ENCODE measurements around the gene ATOSA.

The ATOSA gene

DNA sequence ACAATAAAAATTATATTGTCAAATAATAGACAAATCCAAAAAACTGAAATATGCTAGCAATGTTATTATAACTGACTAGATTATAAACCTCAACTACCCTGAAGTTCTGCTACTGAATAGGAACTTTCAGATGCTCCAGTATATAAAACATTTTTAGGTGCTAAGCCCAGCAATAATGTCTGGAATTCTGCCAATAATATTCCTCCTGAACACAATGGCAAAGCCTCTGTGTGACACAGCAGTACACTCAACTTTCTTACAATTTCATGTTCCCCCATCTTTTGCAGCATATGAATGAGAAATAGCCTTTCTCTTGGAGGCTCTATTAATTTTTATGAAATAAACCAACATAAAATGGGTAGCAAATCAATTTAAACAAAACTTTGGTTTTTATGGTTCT lies 29.5 kb downstream of the ATOSA start:
- Histone ChIP-seq H3K9me3 (ENCODE audit: insufficient read depth, low read depth, low read length) (no peaks in the 10 kb centered on the region), H3K27me3 (ENCODE audit: insufficient read depth, low read length) (no peaks in the 10 kb centered on the region), H3K4me3 (ENCODE audit: low read length) (no peak overlapping the region), H3K27ac (ENCODE audit: low read length) (no peak overlapping the region), H3K9ac (ENCODE audit: low read depth, low read length) (no peak overlapping the region), H3K36me3 (ENCODE audit: insufficient read depth, low read depth, low read length) (no peaks in the 10 kb centered on the region), H3K4me1 (ENCODE audit: insufficient read depth, low read length) (peaks cover 8% of the 10 kb centered on the region; the same call in 1 of the 2 replicates)

DNA sequence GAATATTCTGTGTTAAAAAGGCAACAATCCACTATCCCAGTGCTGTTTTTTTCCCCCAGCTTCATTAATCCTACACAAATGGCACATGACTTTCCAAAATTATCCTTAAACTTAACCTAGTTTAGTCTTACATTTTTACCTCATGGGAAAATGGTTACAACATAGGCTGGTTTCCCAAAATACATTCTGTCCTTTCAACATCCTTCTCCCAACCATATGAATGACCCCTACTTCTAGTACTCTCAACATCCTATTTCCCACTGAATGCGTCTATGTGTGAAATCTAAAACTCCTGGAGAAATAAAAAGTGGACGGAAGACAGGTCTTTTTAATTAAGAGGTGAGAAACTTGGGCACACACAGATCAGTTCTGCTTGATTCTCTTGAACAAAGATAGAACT lies 33.3 kb downstream of the ATOSA start:
- H3K27me3 ChIP-seq (ENCODE audit: insufficient read depth, low read length) = no peaks in the 10 kb centered on the region
- no peaks in the 10 kb centered on the region for H3K9me3 ChIP-seq (ENCODE audit: insufficient read depth, low read depth, low read length)
- no peaks in the 10 kb centered on the region; the same call in 1 of the 2 replicates for H3K4me1 ChIP-seq (ENCODE audit: insufficient read depth, low read length)
- H3K4me3 ChIP-seq (ENCODE audit: low read length) = no peak overlapping the region
- H3K9ac ChIP-seq (ENCODE audit: low read depth, low read length) = no peak overlapping the region
- H3K27ac ChIP-seq (ENCODE audit: low read length) = no peak overlapping the region
- no peaks in the 10 kb centered on the region for H3K36me3 ChIP-seq (ENCODE audit: insufficient read depth, low read depth, low read length)

DNA sequence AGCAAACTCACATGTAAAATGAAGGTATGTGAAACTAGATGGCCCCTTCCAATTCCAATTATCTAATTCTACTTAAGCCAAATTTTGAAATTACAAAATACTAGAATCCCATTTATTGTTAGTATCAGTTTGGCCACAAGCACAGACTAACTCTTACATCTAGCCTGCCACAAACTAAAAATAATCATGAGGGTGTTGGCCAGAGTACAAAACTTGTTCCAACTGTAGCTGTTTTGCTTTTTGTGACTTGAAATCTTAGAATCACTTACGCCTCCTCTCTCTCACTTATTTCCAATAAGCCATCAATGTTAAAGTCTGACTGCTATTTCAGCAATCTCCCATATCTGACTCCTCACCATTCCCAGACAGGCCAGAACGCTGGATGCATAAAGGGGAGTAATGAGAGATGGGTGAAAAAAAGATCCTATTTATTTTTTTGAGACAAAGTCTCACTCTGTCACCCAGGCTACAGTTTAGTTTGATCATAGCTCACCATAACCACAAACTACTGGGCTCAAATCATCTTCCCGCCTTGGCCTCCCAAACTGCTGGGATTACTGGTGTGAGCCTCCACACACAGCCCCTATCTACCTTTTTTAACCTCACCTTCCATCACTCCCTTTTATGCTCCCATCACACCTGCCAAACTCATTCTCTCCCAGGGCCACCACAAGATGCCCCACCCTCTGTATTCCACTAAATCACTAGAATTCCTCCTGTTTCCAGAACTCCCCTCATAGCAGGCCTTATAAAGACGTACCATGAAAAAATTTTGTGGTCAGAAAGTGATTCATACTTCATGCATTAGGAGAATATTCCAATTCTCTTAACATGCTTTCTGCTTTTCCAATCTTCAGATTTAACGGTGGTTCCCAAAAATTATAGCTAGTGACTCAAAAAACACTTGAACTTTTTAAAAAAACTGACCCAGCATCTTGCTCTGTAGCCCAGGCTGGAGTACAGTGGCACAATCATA lies 36.5 kb downstream of the ATOSA start:
- H3K4me3 ChIP-seq (ENCODE audit: low read length) = no peak overlapping the region
- H3K36me3 ChIP-seq (ENCODE audit: insufficient read depth, low read depth, low read length) = no peaks in the 10 kb centered on the region
- no peaks in the 10 kb centered on the region for H3K9me3 ChIP-seq (ENCODE audit: insufficient read depth, low read depth, low read length)
- H3K9ac ChIP-seq (ENCODE audit: low read depth, low read length) = no peak overlapping the region
- H3K27ac ChIP-seq (ENCODE audit: low read length) = no peak overlapping the region
- H3K4me1 ChIP-seq (ENCODE audit: insufficient read depth, low read length) = no peaks in the 10 kb centered on the region; the same call in 1 of the 2 replicates
- H3K27me3 ChIP-seq (ENCODE audit: insufficient read depth, low read length) = no peaks in the 10 kb centered on the region

DNA sequence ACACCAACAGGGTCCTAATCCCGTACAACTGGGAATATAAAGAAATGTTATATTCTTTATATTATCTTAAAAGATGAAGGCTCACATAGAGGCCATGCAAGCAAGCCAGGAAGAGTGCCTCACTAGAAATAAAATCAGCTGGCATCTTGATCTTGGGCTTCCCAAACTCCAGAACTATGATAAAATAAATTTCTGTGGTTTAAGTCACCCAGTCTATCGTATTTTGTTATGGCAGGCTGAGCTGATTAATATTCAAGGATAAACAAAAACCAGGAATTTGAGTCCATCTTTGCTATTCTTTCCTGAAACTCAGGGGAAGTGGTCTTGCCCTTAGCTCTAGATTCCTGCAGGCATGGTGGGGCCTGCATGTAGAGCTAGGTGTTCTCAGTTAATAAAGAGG lies 42.7 kb downstream of the ATOSA start:
- Histone ChIP-seq H3K4me1 (ENCODE audit: insufficient read depth, low read length) (no peaks in the 10 kb centered on the region; the same call in 1 of the 2 replicates), H3K36me3 (ENCODE audit: insufficient read depth, low read depth, low read length) (no peaks in the 10 kb centered on the region), H3K27me3 (ENCODE audit: insufficient read depth, low read length) (no peaks in the 10 kb centered on the region), H3K9me3 (ENCODE audit: insufficient read depth, low read depth, low read length) (no peaks in the 10 kb centered on the region), H3K27ac (ENCODE audit: low read length) (no peak overlapping the region), H3K4me3 (ENCODE audit: low read length) (no peak overlapping the region), H3K9ac (ENCODE audit: low read depth, low read length) (no peak overlapping the region)

DNA sequence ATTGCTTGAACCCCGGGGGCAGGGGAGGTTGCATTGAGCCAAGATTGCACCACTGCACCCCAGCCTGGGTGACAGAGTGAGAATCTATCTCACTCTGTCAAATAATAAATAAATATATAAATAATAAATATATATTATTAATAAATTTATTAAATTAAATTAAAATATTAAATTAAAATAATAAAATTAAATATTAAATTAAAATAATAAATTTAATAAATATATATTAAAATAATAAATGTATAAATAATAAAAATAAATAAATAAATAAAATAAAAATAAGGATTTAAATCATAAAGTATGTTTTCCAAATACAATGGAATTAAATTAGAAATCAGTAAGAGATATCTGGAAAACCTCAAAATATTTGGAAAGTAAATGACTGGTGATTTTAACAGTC lies 43.3 kb downstream of the ATOSA start:
- no peak overlapping the region for H3K9ac ChIP-seq (ENCODE audit: low read depth, low read length)
- no peak overlapping the region for H3K27ac ChIP-seq (ENCODE audit: low read length)
- no peaks in the 10 kb centered on the region for H3K36me3 ChIP-seq (ENCODE audit: insufficient read depth, low read depth, low read length)
- H3K9me3 ChIP-seq (ENCODE audit: insufficient read depth, low read depth, low read length) = no peaks in the 10 kb centered on the region
- H3K4me3 ChIP-seq (ENCODE audit: low read length) = no peak overlapping the region
- no peaks in the 10 kb centered on the region for H3K4me1 ChIP-seq (ENCODE audit: insufficient read depth, low read length)
- H3K27me3 ChIP-seq (ENCODE audit: insufficient read depth, low read length) = no peaks in the 10 kb centered on the region
